ENCODE results near the gene BLOC1S3. TPM values are rescaled to one million over a fixed set of nuclear protein-coding genes. Genes with fewer than 3 reads are reported as not detected.

Gene BLOC1S3
- 2.1 TPM for polyA plus RNA-seq (2013, experiment 1 of 2)
- polyA plus RNA-seq (2013, experiment 2 of 2), result 2.2 TPM

GRCh38 chr19:45178262-45179071 lies at the start of gene BLOC1S3:
BLOC1S3 (plus strand) TSS chr19:45178784; CDS start chr19:45179297, 513 bp downstream.
- peak within 1 kb of the TSS; percentile 98 for H3K4me3 ChIP-seq (ENCODE audit: low read length)
- H3K4me1 ChIP-seq (ENCODE audit: control insufficient read depth, low read depth, low read length), result no peaks in the 10 kb centered on the region
- H3K9ac ChIP-seq (ENCODE audit: low read length), result peak within 1 kb of the TSS; percentile 86
- no peak within 1 kb of the TSS for H4K5ac ChIP-seq (ENCODE audit: low read length)
- no peak within 1 kb of the TSS for H2AK5ac ChIP-seq (ENCODE audit: low read length)
- H2BK5ac ChIP-seq (ENCODE audit: low read length), result no peak within 1 kb of the TSS
- peak; percentile 100 for DNase-seq
- H3K79me1 ChIP-seq (ENCODE audit: low read length), result peaks cover 4% of the 10 kb centered on the region
- no peak within 1 kb of the TSS for H2BK120ac ChIP-seq (ENCODE audit: low read depth, low read length)
- H3K4ac ChIP-seq (ENCODE audit: low read depth, low read length), result no peak within 1 kb of the TSS
- H3K18ac ChIP-seq (ENCODE audit: low read length), result no peak within 1 kb of the TSS
- peak within 1 kb of the TSS; percentile 39 for H3K27ac ChIP-seq (ENCODE audit: low read depth, low read length)
- no CpG with 5 or more reads among the region's 51 CpGs for WGBS (ENCODE audit: extremely low coverage, insufficient coverage, low lambda C conversion rate)
- H3K36me3 ChIP-seq (ENCODE audit: control insufficient read depth, insufficient read depth, low read length), result no peaks in the 10 kb centered on the region
- no peaks in the 10 kb centered on the region for H3K27me3 ChIP-seq (ENCODE audit: insufficient read depth, low read length, poor library complexity)
- H2BK15ac ChIP-seq (replicated peaks; ENCODE audit: low read depth), result no peak within 1 kb of the TSS
- H3K79me2 ChIP-seq (ENCODE audit: control insufficient read depth, insufficient read depth, low read length), result no peaks in the 10 kb centered on the region
- H3K23ac ChIP-seq (ENCODE audit: low read length), result peak within 1 kb of the TSS; percentile 66
- H4K8ac ChIP-seq (ENCODE audit: low read depth, low read length), result no peak within 1 kb of the TSS
- H3K56ac ChIP-seq (ENCODE audit: low read length), result peak within 1 kb of the TSS; percentile 95
- H3K4me2 ChIP-seq (ENCODE audit: low read length), result peak within 1 kb of the TSS; percentile 95

- no peak for DNase-seq
- Histone ChIP-seq H4K5ac (ENCODE audit: low read length) (no peak overlapping the region), H3K4ac (ENCODE audit: low read depth, low read length) (no peak overlapping the region), H2BK120ac (ENCODE audit: low read depth, low read length) (no peak overlapping the region), H3K36me3 (ENCODE audit: control insufficient read depth, insufficient read depth, low read length) (no peaks in the 10 kb centered on the region), H2BK5ac (ENCODE audit: low read length) (no peak overlapping the region), H3K79me2 (ENCODE audit: control insufficient read depth, insufficient read depth, low read length) (peaks cover 7% of the 10 kb centered on the region), H3K4me2 (ENCODE audit: low read length) (no peak overlapping the region), H3K4me1 (ENCODE audit: control insufficient read depth, low read depth, low read length) (no peaks in the 10 kb centered on the region), H3K9ac (ENCODE audit: low read length) (no peak overlapping the region), H3K27me3 (ENCODE audit: insufficient read depth, low read length, poor library complexity) (no peaks in the 10 kb centered on the region), H2AK5ac (ENCODE audit: low read length) (no peak overlapping the region), H2BK15ac (replicated peaks; ENCODE audit: low read depth) (no peak overlapping the region), H3K18ac (ENCODE audit: low read length) (no peak overlapping the region), H3K23ac (ENCODE audit: low read length) (no peak overlapping the region), H3K79me1 (ENCODE audit: low read length) (peaks cover 24% of the 10 kb centered on the region), H3K4me3 (ENCODE audit: low read length) (no peak overlapping the region), H3K27ac (ENCODE audit: low read depth, low read length) (no peak overlapping the region), H4K8ac (ENCODE audit: low read depth, low read length) (no peak overlapping the region), H3K56ac (ENCODE audit: low read length) (no peak overlapping the region)
- WGBS (ENCODE audit: extremely low coverage, insufficient coverage, low lambda C conversion rate), result no CpG with 5 or more reads among the region's 5 CpGs
These were observed 49.8 kb upstream of the BLOC1S3 start for GRCh38 chr19:45128806-45129205.

- Histone ChIP-seq H3K36me3 (ENCODE audit: control insufficient read depth, insufficient read depth, low read length) (no peaks in the 10 kb centered on the region), H3K4me1 (ENCODE audit: control insufficient read depth, low read depth, low read length) (no peaks in the 10 kb centered on the region), H2BK15ac (replicated peaks; ENCODE audit: low read depth) (no peak overlapping the region), H4K5ac (ENCODE audit: low read length) (no peak overlapping the region), H3K56ac (ENCODE audit: low read length) (no peak overlapping the region), H3K9ac (ENCODE audit: low read length) (no peak overlapping the region), H3K79me1 (ENCODE audit: low read length) (peaks cover 23% of the 10 kb centered on the region), H2BK5ac (ENCODE audit: low read length) (no peak overlapping the region), H4K8ac (ENCODE audit: low read depth, low read length) (no peak overlapping the region), H3K4me3 (ENCODE audit: low read length) (no peak overlapping the region), H3K4me2 (ENCODE audit: low read length) (no peak overlapping the region), H3K18ac (ENCODE audit: low read length) (no peak overlapping the region), H3K79me2 (ENCODE audit: control insufficient read depth, insufficient read depth, low read length) (peaks cover 7% of the 10 kb centered on the region), H2BK120ac (ENCODE audit: low read depth, low read length) (no peak overlapping the region), H3K27me3 (ENCODE audit: insufficient read depth, low read length, poor library complexity) (no peaks in the 10 kb centered on the region), H3K23ac (ENCODE audit: low read length) (no peak overlapping the region), H2AK5ac (ENCODE audit: low read length) (no peak overlapping the region), H3K4ac (ENCODE audit: low read depth, low read length) (no peak overlapping the region), H3K27ac (ENCODE audit: low read depth, low read length) (no peak overlapping the region)
- WGBS (ENCODE audit: extremely low coverage, insufficient coverage, low lambda C conversion rate), result no CpG with 5 or more reads among the region's 13 CpGs
- DNase-seq, result no peak
These were observed 48.3 kb upstream of the BLOC1S3 start for GRCh38 chr19:45130236-45130635.

GRCh38 chr19:45130888-45131615 lies 47.5 kb upstream of the BLOC1S3 start:
- H3K4ac ChIP-seq (ENCODE audit: low read depth, low read length), result no peak overlapping the region
- no peak overlapping the region for H2BK120ac ChIP-seq (ENCODE audit: low read depth, low read length)
- H4K8ac ChIP-seq (ENCODE audit: low read depth, low read length), result no peak overlapping the region
- H3K4me3 ChIP-seq (ENCODE audit: low read length), result no peak overlapping the region
- no peak overlapping the region for H4K5ac ChIP-seq (ENCODE audit: low read length)
- no peaks in the 10 kb centered on the region for H3K36me3 ChIP-seq (ENCODE audit: control insufficient read depth, insufficient read depth, low read length)
- H3K79me1 ChIP-seq (ENCODE audit: low read length), result peaks cover 23% of the 10 kb centered on the region
- no peak overlapping the region for H3K4me2 ChIP-seq (ENCODE audit: low read length)
- no peak overlapping the region for H3K18ac ChIP-seq (ENCODE audit: low read length)
- no peak overlapping the region for H2AK5ac ChIP-seq (ENCODE audit: low read length)
- no CpG with 5 or more reads among the region's 13 CpGs for WGBS (ENCODE audit: extremely low coverage, insufficient coverage, low lambda C conversion rate)
- H2BK15ac ChIP-seq (replicated peaks; ENCODE audit: low read depth), result no peak overlapping the region
- H3K9ac ChIP-seq (ENCODE audit: low read length), result no peak overlapping the region
- no peaks in the 10 kb centered on the region for H3K4me1 ChIP-seq (ENCODE audit: control insufficient read depth, low read depth, low read length)
- H3K23ac ChIP-seq (ENCODE audit: low read length), result no peak overlapping the region
- DNase-seq, result no peak
- no peaks in the 10 kb centered on the region for H3K27me3 ChIP-seq (ENCODE audit: insufficient read depth, low read length, poor library complexity)
- peaks cover 7% of the 10 kb centered on the region for H3K79me2 ChIP-seq (ENCODE audit: control insufficient read depth, insufficient read depth, low read length)
- H2BK5ac ChIP-seq (ENCODE audit: low read length), result no peak overlapping the region
- no peak overlapping the region for H3K27ac ChIP-seq (ENCODE audit: low read depth, low read length)
- no peak overlapping the region for H3K56ac ChIP-seq (ENCODE audit: low read length)

- Histone ChIP-seq H4K5ac (ENCODE audit: low read length) (no peak overlapping the region), H3K79me1 (ENCODE audit: low read length) (peaks cover 14% of the 10 kb centered on the region), H3K4me3 (ENCODE audit: low read length) (no peak overlapping the region), H3K56ac (ENCODE audit: low read length) (no peak overlapping the region), H3K23ac (ENCODE audit: low read length) (no peak overlapping the region), H3K4me2 (ENCODE audit: low read length) (no peak overlapping the region), H3K4me1 (ENCODE audit: control insufficient read depth, low read depth, low read length) (no peaks in the 10 kb centered on the region), H3K27ac (ENCODE audit: low read depth, low read length) (no peak overlapping the region), H3K9ac (ENCODE audit: low read length) (no peak overlapping the region), H3K4ac (ENCODE audit: low read depth, low read length) (no peak overlapping the region), H2BK15ac (replicated peaks; ENCODE audit: low read depth) (no peak overlapping the region), H2BK5ac (ENCODE audit: low read length) (no peak overlapping the region), H3K18ac (ENCODE audit: low read length) (no peak overlapping the region), H2BK120ac (ENCODE audit: low read depth, low read length) (no peak overlapping the region), H3K27me3 (ENCODE audit: insufficient read depth, low read length, poor library complexity) (no peaks in the 10 kb centered on the region), H4K8ac (ENCODE audit: low read depth, low read length) (no peak overlapping the region), H3K79me2 (ENCODE audit: control insufficient read depth, insufficient read depth, low read length) (no peaks in the 10 kb centered on the region), H3K36me3 (ENCODE audit: control insufficient read depth, insufficient read depth, low read length) (no peaks in the 10 kb centered on the region), H2AK5ac (ENCODE audit: low read length) (no peak overlapping the region)
- WGBS (ENCODE audit: extremely low coverage, insufficient coverage, low lambda C conversion rate), result no CpG with 5 or more reads among the region's 8 CpGs
- no peak for DNase-seq
These were observed 44.9 kb upstream of the BLOC1S3 start for GRCh38 chr19:45133661-45134060.

Data from mesendoderm (in vitro differentiated cells).